ENCODE results near the gene TSPAN18.

Gene TSPAN18

GRCh38 chr11:44910591-44910990 lies 183.8 kb downstream of the TSPAN18 start:
- TF ChIP-seq CTCF (IDR thresholded peaks at IDR 0.05; ENCODE audit: control insufficient read depth, extremely low read depth, insufficient read depth) = no peak
- H3K4me3 ChIP-seq (ENCODE audit: low read depth, low read length) = no peak overlapping the region
- no peak for DNase-seq (ENCODE audit: low read depth)

- no peak overlapping the region for H3K4me3 ChIP-seq (ENCODE audit: low read depth, low read length)
- DNase-seq (ENCODE audit: low read depth) = peak; percentile 58
- TF ChIP-seq CTCF (IDR thresholded peaks at IDR 0.05; ENCODE audit: control insufficient read depth, extremely low read depth, insufficient read depth) = peak; percentile 70
Measured at GRCh38 chr11:44911029-44911814, 184.5 kb downstream of the TSPAN18 start.

- no peak for DNase-seq (ENCODE audit: low read depth)
- H3K4me3 ChIP-seq (ENCODE audit: low read depth, low read length) = no peak overlapping the region
- no peak for TF ChIP-seq CTCF (IDR thresholded peaks at IDR 0.05; ENCODE audit: control insufficient read depth, extremely low read depth, insufficient read depth)
Measured at GRCh38 chr11:44912270-44912987, 185.7 kb downstream of the TSPAN18 start.

GRCh38 chr11:44913502-44913901 lies 186.7 kb downstream of the TSPAN18 start:
- DNase-seq (ENCODE audit: low read depth) = no peak
- no peak overlapping the region for H3K4me3 ChIP-seq (ENCODE audit: low read depth, low read length)
- TF ChIP-seq CTCF (IDR thresholded peaks at IDR 0.05; ENCODE audit: control insufficient read depth, extremely low read depth, insufficient read depth) = no peak

- no peak overlapping the region for H3K4me3 ChIP-seq (ENCODE audit: low read depth, low read length)
- no peak for TF ChIP-seq CTCF (IDR thresholded peaks at IDR 0.05; ENCODE audit: control insufficient read depth, extremely low read depth, insufficient read depth)
- DNase-seq (ENCODE audit: low read depth) = no peak
Measured at GRCh38 chr11:44914105-44914504, 187.3 kb downstream of the TSPAN18 start.

GRCh38 chr11:44915004-44915403 lies 188.2 kb downstream of the TSPAN18 start:
- no peak for DNase-seq (ENCODE audit: low read depth)
- no peak overlapping the region for H3K4me3 ChIP-seq (ENCODE audit: low read depth, low read length)
- no peak for TF ChIP-seq CTCF (IDR thresholded peaks at IDR 0.05; ENCODE audit: control insufficient read depth, extremely low read depth, insufficient read depth)
